Measurements from ENCODE around the gene BRD8. TPM values are rescaled to one million over a fixed set of nuclear protein-coding genes. Genes with fewer than 3 reads are reported as not detected.

The BRD8 gene
- total and polyA plus RNA-seq, 2 donors (not counting 1 experiment from before 2014, with no cell fraction given), result 22.9 to 98.9 TPM

GRCh38 chr5:138186002-138186447 is 7.6 kb upstream of the BRD8 start:
- Histone ChIP-seq H3K9me3 (ENCODE audit: control extremely low read depth in 1 of 3, control insufficient read depth in 2 of 3, insufficient read depth in 1 of 3, low read length in 2 of 3) (no peaks in the 10 kb centered on the region), H3K36me3 (replicated peaks in 1 of 2; ENCODE audit: control extremely low read depth in 1 of 2, control insufficient read depth in 1 of 2, extremely low read depth in 1 of 2, insufficient read depth in 2 of 2, low read length in 1 of 2) (peaks cover 0 to 47% of the 10 kb centered on the region in 2 experiments), H3K4me3 (ENCODE audit: control extremely low read depth in 1 of 5, extremely low read depth in 1 of 5, insufficient read depth in 1 of 5, low read depth in 2 of 5, low read length in 4 of 5) (no peak overlapping the region), H3K9ac (ENCODE audit: low read length) (no peak overlapping the region), H3K27me3 (replicated peaks in 1 of 4; ENCODE audit: control extremely low read depth in 1 of 4, control insufficient read depth in 3 of 4, insufficient read depth in 4 of 4, low read length in 3 of 4) (no peaks in the 10 kb centered on the region), H3K27ac (ENCODE audit: low read length in 2 of 2) (no peak overlapping the region), H4K20me1 (ENCODE audit: control insufficient read depth, insufficient read depth, low read length, poor library complexity, severe bottlenecking) (no peaks in the 10 kb centered on the region), H3K79me2 (ENCODE audit: control insufficient read depth, insufficient read depth, low read length) (no peaks in the 10 kb centered on the region), H3K4me2 (replicated peaks; ENCODE audit: low read depth, low read length, poor library complexity, severe bottlenecking) (no peak overlapping the region), H3K4me1 (ENCODE audit: control insufficient read depth in 2 of 2, insufficient read depth in 2 of 2, low read length in 2 of 2) (no peaks in the 10 kb centered on the region), H2AFZ (ENCODE audit: insufficient read depth, low read depth, low read length, poor library complexity, severe bottlenecking) (no peak overlapping the region)
- Mint-ChIP-seq H3K27ac (no peak overlapping the region), H3K27me3 (no peaks in the 10 kb centered on the region), H3K9me3 (ENCODE audit: insufficient read depth) (no peaks in the 10 kb centered on the region), H3K4me1 (no peaks in the 10 kb centered on the region), H3K4me3 (no peak overlapping the region)
- intact Hi-C loops (cut with micrococcal nuclease), result no loop called here
- CTCF ChIA-PET, result interaction anchor here (0.5 to 1.1 kb wide), 3 partner anchors 9 to 52 kb away, joined by 3 read pairs; no protein-coding TSS in a partner anchor
- ATAC-seq (ENCODE audit: low read depth) (no peak), DNase-seq (no peak)
- POLR2A ChIA-PET, result no interaction called here
- no peak for TF ChIP-seq CTCF (IDR thresholded peaks at IDR 0.05)
- TF ChIP-seq EZH2 (IDR thresholded peaks at IDR 0.05; ENCODE audit: borderline replicate concordance, insufficient read depth, low read depth, low read length, poor library complexity, severe bottlenecking), result no peak
- WGBS (ENCODE audit: insufficient coverage), result 89% methylated on average over 1 of the region's 2 CpGs

DNA sequence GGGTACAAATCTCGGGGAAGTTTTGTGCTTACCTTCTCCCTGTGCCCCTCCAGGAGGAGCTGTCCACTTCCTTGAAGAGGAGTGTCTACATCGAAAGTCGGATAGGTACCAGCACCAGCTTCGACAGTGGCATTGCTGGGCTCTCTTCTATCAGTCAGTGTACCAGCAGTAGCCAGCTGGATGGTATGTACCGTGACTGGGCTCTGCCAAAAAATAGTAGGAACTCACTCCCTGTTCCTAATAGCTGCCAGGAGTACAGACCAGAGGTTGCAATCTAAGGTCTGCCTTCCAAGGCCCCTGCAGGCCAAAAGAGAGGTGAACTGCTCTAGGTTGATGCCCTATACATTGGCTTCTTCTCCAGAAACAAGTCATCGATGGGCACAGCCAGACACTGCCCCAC is 4.4 kb upstream of the BRD8 start:
- Histone ChIP-seq H3K27ac (ENCODE audit: low read length in 2 of 2) (no peak overlapping the region), H4K20me1 (ENCODE audit: control insufficient read depth, insufficient read depth, low read length, poor library complexity, severe bottlenecking) (no peaks in the 10 kb centered on the region), H3K4me1 (ENCODE audit: control insufficient read depth in 2 of 2, insufficient read depth in 2 of 2, low read length in 2 of 2) (peaks cover 6 to 11% of the 10 kb centered on the region in 2 donors), H3K4me3 (ENCODE audit: control extremely low read depth in 1 of 5, extremely low read depth in 1 of 5, insufficient read depth in 1 of 5, low read depth in 2 of 5, low read length in 4 of 5) (no peak overlapping the region), H3K27me3 (replicated peaks in 1 of 4; ENCODE audit: control extremely low read depth in 1 of 4, control insufficient read depth in 3 of 4, insufficient read depth in 4 of 4, low read length in 3 of 4) (no peaks in the 10 kb centered on the region), H3K79me2 (ENCODE audit: control insufficient read depth, insufficient read depth, low read length) (peaks cover 6% of the 10 kb centered on the region), H3K36me3 (replicated peaks in 1 of 2; ENCODE audit: control extremely low read depth in 1 of 2, control insufficient read depth in 1 of 2, extremely low read depth in 1 of 2, insufficient read depth in 2 of 2, low read length in 1 of 2) (peaks cover 0 to 21% of the 10 kb centered on the region in 2 experiments), H3K9me3 (ENCODE audit: control extremely low read depth in 1 of 3, control insufficient read depth in 2 of 3, insufficient read depth in 1 of 3, low read length in 2 of 3) (no peaks in the 10 kb centered on the region), H2AFZ (ENCODE audit: insufficient read depth, low read depth, low read length, poor library complexity, severe bottlenecking) (no peak overlapping the region), H3K4me2 (replicated peaks; ENCODE audit: low read depth, low read length, poor library complexity, severe bottlenecking) (no peak overlapping the region), H3K9ac (ENCODE audit: low read length) (no peak overlapping the region)
- ATAC-seq (ENCODE audit: low read depth) (no peak), DNase-seq (no peak)
- no peak overlapping the region for H3K4me3 Mint-ChIP-seq
- H3K27me3 Mint-ChIP-seq, result no peaks in the 10 kb centered on the region
- POLR2A ChIA-PET, result no interaction called here
- H3K27ac Mint-ChIP-seq, result no peak overlapping the region
- no peaks in the 10 kb centered on the region for H3K9me3 Mint-ChIP-seq (ENCODE audit: insufficient read depth)
- TF ChIP-seq EZH2 (IDR thresholded peaks at IDR 0.05; ENCODE audit: borderline replicate concordance, insufficient read depth, low read depth, low read length, poor library complexity, severe bottlenecking) (no peak), CTCF (IDR thresholded peaks at IDR 0.05) (no peak)
- intact Hi-C loops (cut with micrococcal nuclease), result no loop called here
- peaks cover 6% of the 10 kb centered on the region for H3K4me1 Mint-ChIP-seq
- CTCF ChIA-PET, result no interaction called here
- 96% methylated on average over 6 of the region's 6 CpGs for WGBS (ENCODE audit: insufficient coverage)

Measured in B cell (primary cell).